ENCODE results near the gene MATN4.

MATN4 gene

DNA sequence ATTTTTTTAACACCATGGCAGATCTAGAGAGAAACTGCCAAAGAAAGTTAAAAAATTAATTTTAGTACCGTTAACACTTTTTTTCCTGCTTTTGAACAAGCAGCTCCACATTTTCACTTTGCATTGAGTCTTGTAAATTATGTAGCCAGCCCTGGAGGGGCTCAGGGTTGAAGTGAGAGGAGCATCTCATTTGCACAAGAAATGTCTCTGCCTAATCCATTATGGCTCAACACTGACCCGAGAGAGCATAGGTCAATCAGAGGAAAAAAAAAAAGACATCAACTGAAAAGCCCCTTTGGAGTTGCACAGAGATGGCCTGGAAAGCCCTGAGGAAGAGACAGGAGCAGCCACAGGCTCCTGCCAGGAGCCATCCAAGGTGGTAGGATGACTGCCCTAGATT is 49.4 kb downstream of the MATN4 start:
- in situ Hi-C loops (cut with HindIII; ENCODE audit: low pct_ligation_motif_present, low sequenced_read_pairs): no loop called here
- no peaks in the 10 kb centered on the region for H3K36me3 ChIP-seq (replicated peaks)
- H3K27ac ChIP-seq: no peak overlapping the region
- H3K4me3 ChIP-seq (ENCODE audit: low read depth, low read length): no peak overlapping the region
- no peak for DNase-seq
- no peaks in the 10 kb centered on the region for H3K27me3 ChIP-seq (replicated peaks)
- TF ChIP-seq, protein P1, sequence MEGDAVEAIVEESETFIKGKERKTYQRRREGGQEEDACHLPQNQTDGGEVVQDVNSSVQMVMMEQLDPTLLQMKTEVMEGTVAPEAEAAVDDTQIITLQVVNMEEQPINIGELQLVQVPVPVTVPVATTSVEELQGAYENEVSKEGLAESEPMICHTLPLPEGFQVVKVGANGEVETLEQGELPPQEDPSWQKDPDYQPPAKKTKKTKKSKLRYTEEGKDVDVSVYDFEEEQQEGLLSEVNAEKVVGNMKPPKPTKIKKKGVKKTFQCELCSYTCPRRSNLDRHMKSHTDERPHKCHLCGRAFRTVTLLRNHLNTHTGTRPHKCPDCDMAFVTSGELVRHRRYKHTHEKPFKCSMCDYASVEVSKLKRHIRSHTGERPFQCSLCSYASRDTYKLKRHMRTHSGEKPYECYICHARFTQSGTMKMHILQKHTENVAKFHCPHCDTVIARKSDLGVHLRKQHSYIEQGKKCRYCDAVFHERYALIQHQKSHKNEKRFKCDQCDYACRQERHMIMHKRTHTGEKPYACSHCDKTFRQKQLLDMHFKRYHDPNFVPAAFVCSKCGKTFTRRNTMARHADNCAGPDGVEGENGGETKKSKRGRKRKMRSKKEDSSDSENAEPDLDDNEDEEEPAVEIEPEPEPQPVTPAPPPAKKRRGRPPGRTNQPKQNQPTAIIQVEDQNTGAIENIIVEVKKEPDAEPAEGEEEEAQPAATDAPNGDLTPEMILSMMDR (IDR thresholded peaks at IDR 0.05; ENCODE audit: low read depth, low read length, missing control alignments): no peak

DNA sequence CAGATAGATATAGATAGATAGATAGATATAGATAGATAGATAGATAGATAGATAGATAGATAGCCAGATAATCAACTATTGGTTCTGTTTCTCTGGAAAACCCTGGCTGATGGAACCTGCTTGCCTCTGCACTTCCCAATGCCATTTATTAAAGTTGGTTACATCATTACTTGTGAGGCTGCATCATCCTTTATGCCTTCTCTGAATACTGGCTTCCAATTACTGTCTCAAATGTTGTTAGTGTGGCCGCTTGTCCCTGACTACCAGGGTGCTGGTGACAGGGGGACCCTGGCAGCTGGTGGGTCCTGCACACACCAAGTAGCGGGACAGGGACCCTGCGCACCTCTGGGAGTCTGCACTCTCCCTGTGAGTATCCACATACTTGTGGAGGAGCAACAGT is 49.8 kb downstream of the MATN4 start:
- in situ Hi-C loops (cut with HindIII; ENCODE audit: low pct_ligation_motif_present, low sequenced_read_pairs): no loop called here
- Histone ChIP-seq H3K36me3 (replicated peaks) (no peaks in the 10 kb centered on the region), H3K4me3 (ENCODE audit: low read depth, low read length) (no peak overlapping the region), H3K27ac (no peak overlapping the region), H3K27me3 (replicated peaks) (no peaks in the 10 kb centered on the region)
- no peak for DNase-seq
- TF ChIP-seq, protein P1 (IDR thresholded peaks at IDR 0.05; ENCODE audit: low read depth, low read length, missing control alignments): no peak

DNA sequence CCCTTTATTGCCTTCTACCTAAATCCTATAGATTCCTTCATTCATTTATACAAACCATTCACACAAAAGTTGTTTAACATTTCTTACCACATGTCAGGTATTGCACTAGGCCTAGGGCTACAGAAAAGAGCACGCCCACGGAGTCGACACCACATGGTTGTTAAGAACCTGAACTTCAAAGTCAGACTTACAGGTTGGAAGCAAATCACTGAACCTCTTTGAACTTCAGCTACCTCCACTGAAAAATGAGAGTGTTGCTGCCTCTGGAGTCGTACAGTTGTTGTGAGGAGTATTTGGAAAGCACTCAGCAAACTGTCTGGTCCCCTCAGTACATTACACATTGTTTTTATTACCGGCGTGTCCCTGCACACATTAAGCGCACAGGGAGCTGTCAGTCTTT is 50.4 kb downstream of the MATN4 start:
- H3K4me3 ChIP-seq (ENCODE audit: low read depth, low read length): no peak overlapping the region
- no peak overlapping the region for H3K27ac ChIP-seq
- TF ChIP-seq, protein P1 (IDR thresholded peaks at IDR 0.05; ENCODE audit: low read depth, low read length, missing control alignments): no peak
- in situ Hi-C loops (cut with HindIII; ENCODE audit: low pct_ligation_motif_present, low sequenced_read_pairs): no loop called here
- no peak for DNase-seq
- H3K27me3 ChIP-seq (replicated peaks): no peaks in the 10 kb centered on the region
- no peaks in the 10 kb centered on the region for H3K36me3 ChIP-seq (replicated peaks)

DNA sequence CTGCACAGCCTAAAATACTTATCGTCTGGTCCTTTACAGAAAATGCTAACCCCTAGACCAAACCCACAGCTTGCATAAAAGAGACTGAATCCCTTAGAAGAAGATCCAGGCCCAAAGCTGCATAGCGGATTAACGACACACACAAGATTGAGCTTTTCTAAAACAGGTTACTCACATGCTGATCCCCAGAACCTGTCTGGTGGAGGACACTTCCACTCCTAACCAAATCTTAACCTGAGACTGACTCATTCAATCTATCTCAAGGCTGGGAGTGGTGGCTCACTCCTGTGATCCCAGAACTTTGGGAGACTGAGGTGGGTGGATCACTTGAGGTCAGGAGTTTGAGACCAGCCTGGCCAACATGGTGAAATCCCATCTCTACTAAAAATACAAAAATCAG is 50.9 kb downstream of the MATN4 start:
- Histone ChIP-seq H3K27me3 (replicated peaks) (no peaks in the 10 kb centered on the region), H3K4me3 (ENCODE audit: low read depth, low read length) (no peak overlapping the region), H3K36me3 (replicated peaks) (no peaks in the 10 kb centered on the region), H3K27ac (no peak overlapping the region)
- in situ Hi-C loops (cut with HindIII; ENCODE audit: low pct_ligation_motif_present, low sequenced_read_pairs): no loop called here
- no peak for DNase-seq
- TF ChIP-seq, protein P1 (IDR thresholded peaks at IDR 0.05; ENCODE audit: low read depth, low read length, missing control alignments): no peak

DNA sequence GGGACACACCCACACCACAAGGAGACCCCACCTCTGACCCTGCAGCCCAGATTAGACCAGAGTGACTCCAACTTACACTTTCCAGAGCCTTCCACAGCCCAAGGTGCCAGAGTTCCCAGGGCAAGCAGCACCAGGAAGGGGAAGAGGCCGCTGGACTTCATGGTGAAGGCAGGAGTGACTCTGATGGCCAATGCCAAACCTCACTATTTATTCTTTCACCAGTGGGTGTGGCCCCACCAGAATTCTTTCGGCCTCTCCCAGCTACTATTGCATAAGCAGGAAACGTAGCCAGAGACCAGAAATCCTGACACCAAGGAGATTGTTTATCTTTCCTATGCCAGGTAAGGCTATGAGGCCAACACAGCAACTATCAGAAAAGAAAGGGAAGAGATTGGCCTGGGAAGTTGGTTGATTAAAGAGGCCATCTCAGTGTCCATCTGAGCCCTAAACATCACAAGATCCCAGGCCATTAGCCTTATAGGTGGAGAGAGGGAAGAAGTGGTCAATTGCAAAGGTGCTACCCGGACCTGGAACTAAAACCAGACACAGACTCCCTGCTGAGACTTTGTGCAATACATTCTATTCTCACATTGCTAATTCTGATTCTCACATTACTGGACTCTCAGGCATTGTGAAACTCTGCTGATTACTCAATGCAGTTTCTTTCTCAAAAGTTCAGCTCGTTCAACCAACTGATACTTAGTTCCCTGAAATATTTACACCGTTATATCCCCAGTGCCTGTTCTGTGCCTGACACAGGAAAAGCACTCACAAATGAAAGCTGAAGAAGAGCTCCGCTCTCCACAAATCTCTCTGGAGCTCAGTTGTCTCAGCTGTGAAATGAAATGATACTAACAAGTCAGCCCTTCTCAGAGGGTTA is 53.5 kb downstream of the MATN4 start, which contains the start of gene SLPI:
SLPI (minus strand) TSS at position 182 of the 880 bp plus-strand sequence; CDS start at position 161, 21 bp downstream.
- in situ Hi-C loops (cut with HindIII; ENCODE audit: low pct_ligation_motif_present, low sequenced_read_pairs): no loop called here
- no peak for DNase-seq
- Histone ChIP-seq H3K4me3 (ENCODE audit: low read depth, low read length) (no peak within 1 kb of the TSS), H3K27ac (no peak within 1 kb of the TSS), H3K27me3 (replicated peaks) (no peaks in the 10 kb centered on the region), H3K36me3 (replicated peaks) (no peaks in the 10 kb centered on the region)
- TF ChIP-seq, protein P1 (IDR thresholded peaks at IDR 0.05; ENCODE audit: low read depth, low read length, missing control alignments): no peak

Data from brain microvascular endothelial cell (primary cell).